Measurements from ENCODE around the gene SEC24C.

GRCh38 chr10:73743327-73743904 lies 756 bp upstream of the SEC24C start:
- TF ChIP-seq REST (IDR thresholded peaks at IDR 0.05; ENCODE audit: insufficient read depth in 1 of 2, low read depth in 2 of 2, low read length in 1 of 2) (0 out of 4 replicates have a peak, but pooled peaks of 1 of the 2 experiments have one; percentile 8), CTCF (IDR thresholded peaks at IDR 0.05) (no peak), POLR2AphosphoS5 (IDR thresholded peaks at IDR 0.05; ENCODE audit: low read depth, low read length) (no peak), SIN3A (IDR thresholded peaks at IDR 0.05; ENCODE audit: borderline replicate concordance, insufficient read depth, low read depth, low read length) (no peak)

All from Panc1 (cell line).